Sigmoid colon (tissue), 4 donors: ENCODE results near the gene NREP.

ENCODE experiments used
- EP300 ChIP-seq, 4 donors: sonication (generic); formaldehyde crosslinking; IDR thresholded peaks; one replicate each; pipeline ENCODE4 v1.6.1; 2017; ENCODE audit warnings: antibody characterized with exemption in 4 of 4
- POLR2AphosphoS5 ChIP-seq, 4 donors: sonication (generic); formaldehyde crosslinking; IDR thresholded peaks; one replicate each; pipeline ENCODE4 v1.6.1; 2017; ENCODE audit warnings: antibody characterized with exemption in 4 of 4

- peak in 1 of 4 donors; percentile 61 for TF ChIP-seq POLR2AphosphoS5 (IDR thresholded peaks at IDR 0.05)
- TF ChIP-seq EP300 (IDR thresholded peaks at IDR 0.05), result peak in 1 of 4 donors; percentile 49
Observed at GRCh38 chr5:111742177-111742994, 14.6 kb downstream of the NREP start.
